Neutrophil (primary cell): Measurements from ENCODE around the gene COP1.
"Not testable (repeated sequence)": the region's sequence is repeated elsewhere in the genome, so short reads cannot be mapped to it uniquely, and the experiment has no call there.

Experiments used
- H3K27ac ChIP-seq: fragments of 200-600 bp; sonication (generic); 2 replicates; pipeline ENCODE4 v1.5.1; 2016; ENCODE audit warnings: mild to moderate bottlenecking, moderate library complexity
- H3K27me3 ChIP-seq: fragments of 200-600 bp; sonication (generic); 2 replicates; pipeline ENCODE4 v1.6.0; 2016; ENCODE audit warnings: mild to moderate bottlenecking
- H3K36me3 ChIP-seq: fragments of 200-600 bp; sonication (generic); 2 replicates; pipeline ENCODE4 v1.5.1; 2017
- H3K4me1 ChIP-seq, 2 experiments: fragments of 200-600 bp in 1 of 2; sonication (generic) in 1 of 2; 1 replicate in 1 of 2; 2 replicates in 1 of 2; pipeline versions ENCODE4 v1.5.1 to v1.6.1; 2013 to 2016; ENCODE audit warnings: low read depth in 1 of 2, low read length in 1 of 2, mild to moderate bottlenecking in 1 of 2, moderate library complexity in 1 of 2; ENCODE audit not compliant: control insufficient read depth in 1 of 2, insufficient read depth in 1 of 2
- H3K4me3 ChIP-seq, 2 experiments: fragments of 200-600 bp in 1 of 2; sonication (generic) in 1 of 2; 1 replicate in 1 of 2; 2 replicates in 1 of 2; pipeline ENCODE4 v1.5.1; 2013 to 2016; ENCODE audit warnings: low read depth in 1 of 2, low read length in 1 of 2, mild to moderate bottlenecking in 1 of 2, moderate library complexity in 1 of 2
- H3K9me3 ChIP-seq: fragments of 200-600 bp; sonication (generic); 2 replicates; pipeline ENCODE4 v1.5.1; 2016
- CTCF ChIP-seq: fragments of 200-600 bp; sonication (generic); IDR thresholded peaks from 2 replicates; pipeline ENCODE4 v1.5.1; 2016; ENCODE audit warnings: antibody characterized with exemption

Gene COP1

GRCh38 chr1:176205332-176205914 is 1.7 kb downstream of the COP1 start:
- no peaks in the 10 kb centered on the region for H3K27me3 ChIP-seq
- H3K36me3 ChIP-seq, result no peaks in the 10 kb centered on the region
- peak overlapping the region; percentile 99 for H3K27ac ChIP-seq
- TF ChIP-seq CTCF, result no peak
- H3K9me3 ChIP-seq, result no peaks in the 10 kb centered on the region
- peak overlapping the region; percentile 93 to 95 for H3K4me3 ChIP-seq
- H3K4me1 ChIP-seq, result peaks cover 73 to 74% of the 10 kb centered on the region in 2 experiments

GRCh38 chr1:176204655-176205054 is 2.4 kb downstream of the COP1 start:
- not testable (repeated sequence) for H3K36me3 ChIP-seq, H3K9me3 ChIP-seq, H3K27me3 ChIP-seq
- peak overlapping the region; percentile 93 to 95 for H3K4me3 ChIP-seq
- H3K4me1 ChIP-seq, result peaks cover 73 to 74% of the 10 kb centered on the region in 2 experiments
- peak overlapping the region; percentile 99 for H3K27ac ChIP-seq

GRCh38 chr1:176203735-176204134 is 3.4 kb downstream of the COP1 start:
- no peaks in the 10 kb centered on the region for H3K9me3 ChIP-seq
- H3K36me3 ChIP-seq, result no peaks in the 10 kb centered on the region
- H3K4me1 ChIP-seq, result peaks cover 72 to 73% of the 10 kb centered on the region in 2 experiments
- H3K27me3 ChIP-seq, result no peaks in the 10 kb centered on the region
- H3K27ac ChIP-seq, result peak overlapping the region; percentile 99
- no peak for TF ChIP-seq CTCF
- peak overlapping the region in 1 of 2 experiments; percentile 93 for H3K4me3 ChIP-seq

- H3K36me3 ChIP-seq, result no peaks in the 10 kb centered on the region
- peak overlapping the region; percentile 49 for H3K27ac ChIP-seq
- no peak for TF ChIP-seq CTCF
- peaks cover 64 to 70% of the 10 kb centered on the region in 2 experiments for H3K4me1 ChIP-seq
- no peak overlapping the region for H3K4me3 ChIP-seq
- no peaks in the 10 kb centered on the region for H3K9me3 ChIP-seq
- no peaks in the 10 kb centered on the region for H3K27me3 ChIP-seq
These were observed 5.5 kb downstream of the COP1 start for GRCh38 chr1:176201568-176201967.

GRCh38 chr1:176199707-176200106 is 7.4 kb downstream of the COP1 start:
- Histone ChIP-seq H3K36me3 (no peaks in the 10 kb centered on the region), H3K27ac (peak overlapping the region; percentile 46), H3K27me3 (no peaks in the 10 kb centered on the region), H3K9me3 (no peaks in the 10 kb centered on the region), H3K4me1 (peaks cover 52 to 64% of the 10 kb centered on the region in 2 experiments), H3K4me3 (no peak overlapping the region)
- TF ChIP-seq CTCF, result no peak

GRCh38 chr1:176198413-176198812 is 8.7 kb downstream of the COP1 start:
- no peaks in the 10 kb centered on the region for H3K27me3 ChIP-seq
- H3K4me1 ChIP-seq, result peaks cover 45 to 63% of the 10 kb centered on the region in 2 experiments
- no peak for TF ChIP-seq CTCF
- no peaks in the 10 kb centered on the region for H3K36me3 ChIP-seq
- H3K27ac ChIP-seq, result no peak overlapping the region
- no peaks in the 10 kb centered on the region for H3K9me3 ChIP-seq
- no peak overlapping the region for H3K4me3 ChIP-seq
